IMR-90 (cell line): ENCODE data around the gene IL1RAPL1. TPM values are rescaled to one million over a fixed set of nuclear protein-coding genes. Genes with fewer than 3 reads are reported as not detected.

Experiments
- ATAC-seq: fragments of 200-7000 bp; cut with Tn5 transposase; 2 replicates; pipeline ENCODE4 v1.9.1; 2020; ENCODE audit warnings: low read depth, mild to moderate bottlenecking, moderate library complexity
- BruUV-seq: library from RNA; stranded (reverse); fragments of 400-500 nt; replicated peaks from 2 replicates; lab custom pipeline; 2021; lab: Mats Ljungman, UMichigan
- CTCF ChIA-PET: fragments of 300-600 bp; formaldehyde crosslinking; extraction: SDS; loops from one replicate; lab custom pipeline; 2021; ENCODE audit warnings: antibody characterized with exemption; lab: Yijun Ruan, JAX
- POLR2A ChIA-PET: fragments of 300-600 bp; sonication (Branson Sonifier 250); formaldehyde crosslinking; loops from one replicate; lab custom pipeline; 2022; ENCODE audit warnings: antibody characterized with exemption; ENCODE audit not compliant: unreplicated experiment; lab: Charles Lee
- DNase-seq: peaks from one replicate; pipeline ENCODE4 v3.0.0; 2013
- H2AFZ ChIP-seq: replicated peaks from 2 replicates; pipeline ENCODE3; 2013; ENCODE audit warnings: low read length, mild to moderate bottlenecking; ENCODE audit not compliant: poor library complexity
- H2AK5ac ChIP-seq: 2 replicates; pipeline ENCODE4 v1.6.1; 2013; ENCODE audit warnings: low read depth, low read length, inconsistent platforms
- H2AK9ac ChIP-seq: replicated peaks from 2 replicates; pipeline ENCODE3; 2013; ENCODE audit warnings: mild to moderate bottlenecking, low read depth, low read length, moderate library complexity; ENCODE audit not compliant: poor library complexity
- H2BK120ac ChIP-seq: 2 replicates; pipeline ENCODE4 v1.6.1; 2013; ENCODE audit warnings: low read depth, low read length, inconsistent platforms
- H2BK15ac ChIP-seq: 3 replicates; pipeline ENCODE4 v1.6.1; 2013; ENCODE audit warnings: low read depth, low read length, inconsistent platforms
- H2BK20ac ChIP-seq: 2 replicates; pipeline ENCODE4 v1.6.1; 2013; ENCODE audit warnings: low read depth, mild to moderate bottlenecking, inconsistent platforms, low read length, moderate library complexity
- H2BK5ac ChIP-seq: 2 replicates; pipeline ENCODE4 v1.6.1; 2013; ENCODE audit warnings: mild to moderate bottlenecking, low read depth, low read length, inconsistent platforms; ENCODE audit not compliant: poor library complexity, severe bottlenecking
- H3K14ac ChIP-seq: replicated peaks from 2 replicates; pipeline ENCODE4 v1.6.1; 2013; ENCODE audit warnings: low read depth, low read length, inconsistent platforms
- H3K18ac ChIP-seq: 2 replicates; pipeline ENCODE4 v1.6.1; 2013; ENCODE audit warnings: low read depth, low read length, control low read depth
- H3K23ac ChIP-seq: 2 replicates; pipeline ENCODE4 v1.6.1; 2013; ENCODE audit warnings: low read depth, low read length, inconsistent platforms
- H3K27ac ChIP-seq: 2 replicates; pipeline ENCODE4 v1.5.1; 2013; ENCODE audit warnings: mild to moderate bottlenecking, control low read depth, low read length; ENCODE audit not compliant: insufficient read depth
- H3K27me3 ChIP-seq: 2 replicates; pipeline ENCODE4 v1.6.1; 2013; ENCODE audit warnings: low read length; ENCODE audit not compliant: control insufficient read depth, insufficient read depth
- H3K36me3 ChIP-seq: 2 replicates; pipeline ENCODE4 v1.6.1; 2013; ENCODE audit warnings: low read length, mixed read lengths; ENCODE audit not compliant: control insufficient read depth, insufficient read depth
- H3K4ac ChIP-seq: 2 replicates; pipeline ENCODE4 v1.6.1; 2013; ENCODE audit warnings: low read depth, low read length, inconsistent platforms
- H3K4me1 ChIP-seq: 2 replicates; pipeline ENCODE4 v1.6.1; 2013; ENCODE audit warnings: low read length, mixed read lengths; ENCODE audit not compliant: control insufficient read depth, insufficient read depth
- H3K4me2 ChIP-seq: 2 replicates; pipeline ENCODE4 v1.6.1; 2013; ENCODE audit warnings: low read depth, mild to moderate bottlenecking, control low read depth, low read length, moderate library complexity
- H3K4me3 ChIP-seq: 2 replicates; pipeline ENCODE4 v1.5.1; 2013; ENCODE audit warnings: low read depth, mild to moderate bottlenecking, control low read depth, low read length, moderate library complexity; ENCODE audit not compliant: insufficient read depth
- H3K56ac ChIP-seq: 2 replicates; pipeline ENCODE4 v1.6.1; 2013; ENCODE audit warnings: low read length, inconsistent platforms; ENCODE audit not compliant: insufficient read depth; ENCODE audit errors: extremely low read depth
- H3K79me1 ChIP-seq, 2 experiments: 2 replicates each; pipeline ENCODE4 v1.6.1; 2013; ENCODE audit warnings: low read length in 2 of 2, inconsistent platforms in 1 of 2, low read depth in 1 of 2
- H3K9ac ChIP-seq: 2 replicates; pipeline ENCODE4 v1.6.1; 2013; ENCODE audit warnings: low read depth, low read length, control low read depth
- H3K9me1 ChIP-seq: 2 replicates; pipeline ENCODE4 v1.6.1; 2013; ENCODE audit warnings: low read length, inconsistent platforms; ENCODE audit not compliant: insufficient read depth
- H3K9me3 ChIP-seq: 2 replicates; pipeline ENCODE4 v1.6.1; 2013; ENCODE audit warnings: low read length; ENCODE audit not compliant: control insufficient read depth, insufficient read depth
- H4K20me1 ChIP-seq: 2 replicates; pipeline ENCODE4 v1.6.1; 2013; ENCODE audit warnings: low read length, inconsistent platforms; ENCODE audit not compliant: insufficient read depth
- H4K5ac ChIP-seq: 2 replicates; pipeline ENCODE4 v1.6.1; 2013; ENCODE audit warnings: mild to moderate bottlenecking, low read depth, low read length, control low read depth
- H4K8ac ChIP-seq, 2 experiments: 2 replicates each; pipeline ENCODE4 v1.6.1; 2013; ENCODE audit warnings: low read depth in 2 of 2, low read length in 2 of 2, control low read depth in 1 of 2, inconsistent platforms in 1 of 2
- H4K91ac ChIP-seq: 2 replicates; pipeline ENCODE4 v1.6.1; 2013; ENCODE audit warnings: low read depth, low read length, inconsistent platforms; ENCODE audit not compliant: insufficient read depth
- CHD1 ChIP-seq: IDR thresholded peaks from 2 replicates; pipeline ENCODE4 v1.6.1; 2012; ENCODE audit warnings: low read depth, low read length, improper control_type of control experiment
- WGBS, 2 experiments: methylation state at CpG; one replicate each; pipeline versions ENCODE4 v1.1.5 to v1.1.7; 2013; ENCODE audit warnings: missing lambda C conversion rate in 2 of 2; ENCODE audit not compliant: insufficient read length in 1 of 2; ENCODE audit errors: extremely low coverage in 2 of 2; 5-methylcytosine and 5-hydroxymethylcytosine counted together
- dilution Hi-C: fragments of 300-500 bp; cut with HindIII; formaldehyde crosslinking; loops from one replicate; pipeline ENCODE4 v1.14.3; 2018; ENCODE audit warnings: low sequenced_read_pairs; ENCODE audit not compliant: unreplicated experiment
- in situ Hi-C: fragments of 300-500 bp; cut with MboI; formaldehyde crosslinking; loops from 3 replicates; pipeline ENCODE4 v1.14.3; 2019; ENCODE audit warnings: low sequenced_read_pairs, inconsistent platforms, mixed read lengths
- intact Hi-C: fragments of 100-400 bp; cut with micrococcal nuclease; formaldehyde crosslinking; loops from 2 replicates; pipeline ENCODE4 v1.10.0; 2022
- polyA plus RNA-seq, 3 experiments: library from polyadenylated mRNA; depleted of rRNA; stranded (reverse); fragments of >200 nt; gene quantifications; 2 replicates each; pipeline ENCODE4 v1.2.3, GENCODE V29; 2012; ENCODE audit warnings: low replicate concordance in 1 of 3
- total RNA-seq: library from RNA; depleted of rRNA; stranded (reverse); fragments of >200 nt; gene quantifications from 2 replicates; pipeline ENCODE4 v1.2.3, GENCODE V29; 2012
- TF ChIP-seq, protein P1 (sequence below): fragments of 150-350 bp; IDR thresholded peaks from 2 replicates; pipeline ENCODE4 v1.6.1; 2016; ENCODE audit warnings: low read depth, mild to moderate bottlenecking, low read length, moderate library complexity, borderline replicate concordance

Gene IL1RAPL1
- total and polyA plus RNA-seq, 2 of the 4 experiments (the other 2 are of a cell fraction), result 1.5 to 9.0 TPM

DNA sequence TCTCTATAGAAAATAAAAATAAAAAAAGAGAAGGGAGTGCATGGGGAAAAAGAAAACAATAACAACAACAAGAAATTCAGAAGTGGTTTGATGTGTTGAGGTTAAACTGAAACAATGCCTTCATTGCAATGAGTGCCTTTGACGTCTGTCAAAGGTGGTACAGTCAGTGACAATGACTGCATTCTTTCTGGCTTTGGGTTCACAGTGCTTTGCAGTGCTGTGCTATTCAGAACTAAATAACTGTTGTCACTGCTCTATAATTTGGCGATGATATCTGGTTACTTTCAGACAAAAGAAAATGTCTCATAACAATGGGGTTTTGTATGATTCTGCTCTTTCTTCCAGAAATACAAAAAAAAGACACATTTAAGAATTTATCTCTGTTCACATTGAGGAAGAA lies 1139.6 kb downstream of the IL1RAPL1 start:
- no peak overlapping the region for H3K4me3 ChIP-seq
- ChIA-PET POLR2A (no interaction called here), CTCF (no interaction called here)
- H2AK5ac ChIP-seq, result no peak overlapping the region
- in situ Hi-C loops, result no loop called here
- no peaks in the 10 kb centered on the region for H3K79me1 ChIP-seq
- no peak overlapping the region for H4K8ac ChIP-seq
- H3K36me3 ChIP-seq, result no peaks in the 10 kb centered on the region
- no peak overlapping the region for H4K5ac ChIP-seq
- no peak overlapping the region for H2BK120ac ChIP-seq
- H3K18ac ChIP-seq, result no peak overlapping the region
- no peaks in the 10 kb centered on the region for H3K9me3 ChIP-seq
- ATAC-seq (no peak), DNase-seq (no peak)
- H2BK15ac ChIP-seq, result no peak overlapping the region
- WGBS, 2 experiments, result no CpG with 5 or more reads among the region's 2 CpGs
- BruUV-seq, result no TSS peak
- H3K4me2 ChIP-seq, result no peak overlapping the region
- no peaks in the 10 kb centered on the region; the same call in 1 of the 2 replicates for H3K9me1 ChIP-seq
- no peak for TF ChIP-seq CHD1
- TF ChIP-seq, protein P1, sequence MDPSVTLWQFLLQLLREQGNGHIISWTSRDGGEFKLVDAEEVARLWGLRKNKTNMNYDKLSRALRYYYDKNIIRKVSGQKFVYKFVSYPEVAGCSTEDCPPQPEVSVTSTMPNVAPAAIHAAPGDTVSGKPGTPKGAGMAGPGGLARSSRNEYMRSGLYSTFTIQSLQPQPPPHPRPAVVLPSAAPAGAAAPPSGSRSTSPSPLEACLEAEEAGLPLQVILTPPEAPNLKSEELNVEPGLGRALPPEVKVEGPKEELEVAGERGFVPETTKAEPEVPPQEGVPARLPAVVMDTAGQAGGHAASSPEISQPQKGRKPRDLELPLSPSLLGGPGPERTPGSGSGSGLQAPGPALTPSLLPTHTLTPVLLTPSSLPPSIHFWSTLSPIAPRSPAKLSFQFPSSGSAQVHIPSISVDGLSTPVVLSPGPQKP, result no peak
- dilution Hi-C loops, result no loop called here
- H3K27me3 ChIP-seq, result 0 out of 2 replicates have a peak, but pooled peaks cover 2% of the 10 kb centered on the region
- intact Hi-C loops, result no loop called here
- H2AK9ac ChIP-seq, result no peak overlapping the region
- H3K14ac ChIP-seq, result no peak overlapping the region
- H3K23ac ChIP-seq, result no peak overlapping the region
- no peaks in the 10 kb centered on the region for H3K4me1 ChIP-seq
- H2BK20ac ChIP-seq, result no peak overlapping the region
- H4K91ac ChIP-seq, result no peak overlapping the region
- H4K20me1 ChIP-seq, result no peaks in the 10 kb centered on the region
- H3K4ac ChIP-seq, result no peak overlapping the region
- no peak overlapping the region for H3K27ac ChIP-seq
- H3K9ac ChIP-seq, result no peak overlapping the region
- H2AFZ ChIP-seq, result no peak overlapping the region
- no peak overlapping the region for H3K56ac ChIP-seq
- H2BK5ac ChIP-seq, result no peak overlapping the region
